GM23248 (cell line): ENCODE data around the gene NLGN2.

Source experiments
- EZH2 ChIP-seq: fragments of 200-600 bp; sonication (generic); IDR thresholded peaks from 2 replicates; pipeline ENCODE4 v1.6.1; 2018; ENCODE audit warnings: antibody characterized with exemption, mild to moderate bottlenecking; ENCODE audit not compliant: insufficient read depth, poor library complexity, severe bottlenecking
- EZH2phosphoT487 ChIP-seq: fragments of 200-600 bp; sonication (generic); IDR thresholded peaks from 2 replicates; pipeline ENCODE4 v1.6.1; 2018; ENCODE audit warnings: antibody characterized with exemption, moderate library complexity, mild to moderate bottlenecking, low read depth; ENCODE audit not compliant: insufficient read depth

- no peak for TF ChIP-seq EZH2
- TF ChIP-seq EZH2phosphoT487: no peak
These were observed 37.3 kb downstream of the NLGN2 start, which contains the start of gene CHRNB1 for GRCh38 chr17:7444682-7445618.
